HG03571 (cell line): Measurements from ENCODE around the gene TIAM2.
"Not testable (repeated sequence)": the region's sequence is repeated elsewhere in the genome, so short reads cannot be mapped to it uniquely, and the experiment has no call there.

ENCODE experiments used
- ATAC-seq: cut with Tn5 transposase; IDR thresholded peaks from one replicate; pipeline ENCODE4 v1.9.1; 2021; ENCODE audit not compliant: unreplicated experiment

The TIAM2 gene

DNA sequence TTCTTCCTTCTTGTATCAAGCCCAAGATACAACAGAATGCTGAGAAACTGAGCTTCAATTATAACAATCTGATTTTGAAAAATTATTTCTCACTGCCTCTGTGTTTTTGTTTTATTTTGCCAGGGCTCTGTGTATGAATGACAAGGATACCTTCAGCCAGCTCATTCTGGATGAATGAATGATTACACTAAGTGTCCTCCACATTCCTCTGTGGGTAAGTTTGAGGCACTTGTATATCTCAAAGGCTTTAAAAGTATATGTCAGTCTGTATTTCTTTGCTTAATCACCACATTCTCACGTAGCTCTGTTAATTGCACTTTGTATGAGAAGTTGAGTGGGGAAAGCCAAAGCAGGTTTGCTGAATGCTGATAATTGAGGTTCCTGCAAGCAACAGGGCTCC, 95.1 kb downstream of the TIAM2 start:
- ATAC-seq = no peak

DNA sequence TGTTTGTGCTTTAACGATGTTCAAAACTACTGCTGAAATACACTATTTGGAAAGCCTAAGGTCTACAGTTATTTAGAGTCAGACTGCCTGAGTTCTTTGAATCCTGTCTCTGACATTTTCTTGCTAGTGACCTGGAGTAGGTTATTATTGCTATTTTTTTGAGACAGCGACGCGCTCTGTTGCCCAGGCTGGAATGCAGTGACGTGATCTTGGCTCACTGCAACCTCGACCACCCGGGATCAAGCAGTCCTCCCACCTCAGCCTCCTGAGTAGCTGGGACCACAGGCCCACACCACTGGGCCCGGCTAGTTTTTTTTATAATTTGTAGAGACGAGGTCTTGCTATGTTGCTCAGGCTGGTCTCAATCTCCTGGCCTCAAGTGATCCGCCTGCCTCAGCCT, 96.6 kb downstream of the TIAM2 start:
- ATAC-seq = no peak

DNA sequence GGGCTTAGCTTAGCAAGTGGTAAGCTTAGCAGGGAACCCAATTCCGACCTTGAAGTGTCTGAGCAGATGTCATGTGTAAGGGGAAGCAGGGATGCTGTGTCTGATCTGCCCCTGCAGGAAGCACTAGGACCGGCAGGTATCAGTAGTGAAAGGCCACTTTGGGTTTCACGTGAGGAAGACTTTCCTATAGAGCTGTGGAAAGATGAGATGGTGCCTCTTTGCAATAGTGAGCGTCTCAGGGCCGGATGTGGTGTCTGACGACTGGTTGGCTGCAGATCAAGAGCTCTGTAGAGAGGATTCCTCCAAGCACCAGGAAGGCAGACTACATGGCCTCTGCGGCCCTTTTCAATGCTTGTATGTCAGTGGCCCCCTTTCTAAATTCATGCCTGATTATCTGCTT, 98.3 kb downstream of the TIAM2 start:
- no peak for ATAC-seq

DNA sequence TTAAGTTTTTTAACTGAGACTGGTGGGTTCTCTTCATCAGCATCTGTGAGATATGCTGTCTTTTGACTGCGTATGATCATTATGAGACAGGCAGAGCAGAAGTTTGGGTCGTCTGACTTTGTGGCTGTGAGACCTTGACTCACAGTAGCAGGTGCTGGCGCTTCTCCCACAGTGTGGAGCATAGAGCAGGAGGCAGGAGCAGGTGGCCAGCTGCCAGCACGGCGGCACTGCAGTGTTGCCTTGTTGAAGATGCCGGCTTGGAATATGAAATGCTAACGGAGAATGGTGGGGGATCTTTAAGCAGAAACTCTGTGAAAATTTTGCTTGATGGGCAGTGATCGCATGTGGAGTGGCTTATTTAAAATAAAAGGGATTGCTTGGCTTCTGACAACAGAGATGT, 105.0 kb downstream of the TIAM2 start:
- no peak for ATAC-seq

DNA sequence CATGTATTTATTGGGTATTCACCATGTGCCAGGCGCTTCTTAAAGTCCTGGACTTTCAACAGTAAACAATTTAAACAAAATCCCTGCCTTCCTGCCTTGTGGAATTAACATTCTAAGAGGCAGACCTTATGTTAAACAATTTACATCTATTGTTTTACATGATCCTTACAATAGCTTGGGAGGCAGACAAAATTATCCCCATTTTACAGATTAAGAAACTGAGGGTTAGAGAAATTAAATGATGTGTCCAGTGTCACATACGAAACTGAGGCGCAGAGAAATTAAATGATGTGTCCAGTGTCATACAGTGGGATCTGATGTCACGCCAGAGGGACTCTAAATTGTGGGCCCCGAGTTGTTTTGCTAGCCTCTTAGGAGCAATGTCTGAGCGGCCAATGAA, 105.5 kb downstream of the TIAM2 start:
- no peak for ATAC-seq

DNA sequence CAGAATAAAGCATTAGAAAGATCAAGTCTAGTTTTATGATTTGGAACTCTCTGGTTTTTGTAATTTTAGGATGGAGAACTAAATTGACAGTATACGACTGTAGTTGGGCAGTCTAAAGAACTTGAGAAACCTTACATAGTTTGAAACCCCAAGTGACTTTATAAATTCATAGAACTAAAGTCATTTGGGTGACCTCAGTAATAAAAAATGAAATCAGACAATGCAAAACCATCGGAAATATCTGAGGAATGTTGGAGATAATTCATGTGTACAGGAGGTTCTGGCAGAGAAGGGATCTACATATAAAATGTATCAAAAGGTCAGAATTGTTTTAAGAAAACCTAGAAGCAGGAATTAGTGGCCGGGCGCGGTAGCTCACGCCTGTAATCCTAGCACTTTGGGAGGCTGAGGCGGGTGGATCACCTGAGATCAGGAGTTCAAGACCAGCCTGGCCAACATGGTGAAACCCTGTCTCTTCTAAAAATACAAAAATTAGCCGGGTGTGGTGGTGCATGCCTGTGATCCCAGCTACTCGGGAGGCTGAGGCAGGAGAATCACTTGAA, 108.0 kb downstream of the TIAM2 start:
- ATAC-seq = not testable (repeated sequence)

DNA sequence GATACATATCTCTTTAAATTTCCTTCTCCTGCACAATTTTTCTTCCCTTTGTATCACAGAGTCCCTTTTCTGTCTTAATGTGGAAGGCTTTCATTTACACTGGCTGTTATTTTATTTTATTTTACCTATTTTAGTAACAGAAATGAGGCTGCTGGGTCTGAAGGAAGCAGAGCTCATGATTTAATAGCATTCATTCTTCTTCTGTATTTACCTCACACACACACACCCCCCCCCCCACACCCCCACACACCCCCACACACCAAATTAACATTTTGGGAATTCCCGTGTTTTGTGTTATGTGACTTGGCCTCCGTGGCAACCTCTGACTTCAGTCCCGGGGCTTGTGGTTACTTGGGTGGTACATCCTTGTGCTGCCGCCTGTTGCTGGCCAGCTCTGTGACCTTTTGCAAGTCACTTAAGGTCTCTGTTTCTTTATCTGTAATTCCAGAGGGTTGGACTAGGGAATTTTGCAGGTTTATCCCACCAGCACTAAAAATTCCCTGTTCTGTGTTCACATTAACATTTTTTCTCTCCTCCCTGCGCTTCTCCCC, 108.8 kb downstream of the TIAM2 start:
- ATAC-seq = no peak

DNA sequence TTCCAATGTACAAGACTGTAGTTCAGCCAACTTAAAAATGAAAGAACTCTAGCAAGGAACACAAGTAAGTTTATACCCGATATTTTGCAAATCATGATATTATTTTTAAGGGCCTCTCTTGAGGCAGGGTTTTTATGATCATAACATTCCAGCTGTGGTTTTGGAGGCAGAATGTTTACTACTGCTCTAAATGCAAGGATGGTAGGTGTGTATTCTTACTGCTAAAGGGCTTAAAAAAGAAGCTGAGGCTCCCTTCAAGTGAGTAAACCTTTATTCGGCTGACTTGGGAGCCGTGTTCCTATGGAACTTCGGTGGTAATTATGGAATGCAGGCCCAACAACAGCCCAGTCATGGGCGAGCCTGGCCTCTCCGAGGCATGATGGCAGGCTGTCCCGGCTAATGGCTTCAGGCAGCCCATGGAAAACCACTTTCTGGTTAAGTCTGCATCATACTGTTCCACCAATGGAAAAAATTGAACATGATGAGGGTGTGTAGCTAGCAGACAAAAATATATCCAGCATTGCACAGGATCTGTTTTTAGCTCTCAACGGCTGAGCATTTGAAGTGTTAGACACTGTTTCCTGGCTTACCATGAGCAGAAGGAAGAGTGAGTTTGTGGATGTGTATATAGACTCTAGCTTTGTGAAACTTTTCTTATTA, 111.5 kb downstream of the TIAM2 start:
- ATAC-seq = no peak

DNA sequence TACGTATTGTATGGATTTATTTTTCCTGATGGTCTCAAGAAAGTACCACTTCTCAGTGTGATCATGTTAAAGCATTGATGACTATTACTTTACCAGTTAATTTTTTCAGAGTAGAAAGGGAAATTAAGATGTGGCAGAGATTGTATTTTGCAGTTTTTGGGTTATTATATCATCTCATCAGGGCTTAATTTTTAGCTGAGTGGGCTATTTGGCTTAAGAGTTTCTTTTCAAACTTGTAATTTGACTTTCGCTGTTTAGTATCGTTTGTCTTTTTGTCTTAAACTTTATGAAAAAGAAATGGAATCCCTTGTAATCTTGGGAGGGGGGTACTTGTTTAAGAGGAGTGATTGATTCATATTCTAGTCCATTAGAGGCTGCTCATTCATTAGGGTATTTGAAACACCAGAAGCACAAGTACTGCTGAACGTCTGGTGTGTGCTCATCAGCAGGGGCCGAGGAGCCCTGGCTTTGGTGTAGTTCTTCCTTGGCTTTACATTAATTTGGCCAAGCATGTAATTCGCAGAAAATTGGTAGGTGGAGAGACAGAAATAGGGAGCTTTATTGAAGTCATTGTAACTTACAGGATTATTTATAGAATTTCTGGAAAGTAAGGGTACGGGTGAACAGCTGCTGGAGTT, 112.4 kb downstream of the TIAM2 start:
- no peak for ATAC-seq

DNA sequence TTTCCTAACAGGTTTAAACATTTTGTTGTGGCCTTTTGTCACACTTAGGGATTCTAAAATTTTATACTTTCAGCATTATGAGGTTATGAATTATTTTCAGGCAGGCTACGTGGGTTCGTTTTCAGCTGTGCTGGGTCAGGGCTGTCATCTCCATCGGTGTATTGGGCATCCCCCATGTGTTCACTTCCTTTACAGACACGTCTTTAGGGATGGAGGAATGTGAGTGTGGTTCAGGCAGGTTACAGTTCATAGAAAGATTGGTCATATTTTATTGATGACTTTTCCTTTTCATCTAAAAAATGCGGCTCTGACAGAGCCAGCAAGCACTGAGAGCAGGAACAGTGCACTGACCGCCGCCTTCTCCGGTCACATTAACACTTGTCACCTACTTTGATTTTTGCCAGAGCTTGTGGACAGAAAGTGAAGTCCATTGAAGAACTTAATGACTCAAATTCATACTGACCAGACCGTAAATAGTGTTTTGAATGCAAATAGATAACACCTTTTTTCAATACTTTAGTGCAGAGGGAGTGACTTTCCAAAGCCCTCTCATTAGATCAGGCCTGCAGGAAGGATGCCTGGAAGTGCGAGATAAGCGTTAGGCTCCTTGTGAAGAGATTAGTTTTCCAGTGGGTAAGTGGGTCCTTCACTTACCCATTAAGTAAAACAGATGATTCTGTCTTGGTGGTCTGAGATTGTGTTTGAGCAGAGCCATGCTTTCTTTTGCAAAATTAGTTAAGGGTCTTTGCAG, 113.1 kb downstream of the TIAM2 start:
- no peak for ATAC-seq

DNA sequence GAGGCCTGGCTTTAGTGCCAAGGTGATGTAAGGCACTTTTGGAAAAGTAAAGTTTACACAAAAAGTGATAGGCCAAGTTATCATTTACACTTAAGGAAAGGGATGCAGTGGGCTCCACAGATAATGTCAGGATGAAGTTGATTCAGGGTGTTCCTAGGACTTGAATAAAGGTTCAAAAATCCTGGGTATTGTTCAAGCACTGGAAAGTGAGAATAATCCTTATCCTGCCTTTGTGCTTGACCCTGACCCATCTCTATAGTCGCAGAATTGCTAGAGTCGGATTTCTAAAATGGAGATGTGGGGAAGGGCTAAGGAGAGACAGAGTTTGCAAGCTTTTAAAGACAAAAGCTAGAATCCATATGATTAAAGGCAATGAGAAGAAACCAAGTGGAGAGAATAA, 115.6 kb downstream of the TIAM2 start:
- ATAC-seq = no peak

DNA sequence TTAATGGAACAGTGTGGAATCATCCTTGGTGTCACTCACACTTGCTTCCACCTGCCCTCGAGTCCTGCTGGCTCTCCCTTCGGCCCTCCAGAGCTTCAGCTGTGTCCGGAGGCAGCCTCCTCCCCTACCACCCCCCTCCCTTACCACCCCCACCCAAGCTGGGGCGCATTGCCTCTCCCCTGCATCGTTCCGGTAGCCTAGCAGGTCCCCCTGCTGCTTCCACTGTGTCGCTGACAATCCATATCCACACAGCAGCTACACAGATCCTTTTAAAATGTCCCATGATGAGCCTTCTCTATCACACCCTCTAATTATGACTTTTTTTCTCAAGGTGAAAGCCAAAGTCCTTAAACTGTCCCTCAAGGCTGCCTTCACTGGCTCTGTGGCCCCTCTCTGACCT, 117.6 kb downstream of the TIAM2 start:
- ATAC-seq = no peak

DNA sequence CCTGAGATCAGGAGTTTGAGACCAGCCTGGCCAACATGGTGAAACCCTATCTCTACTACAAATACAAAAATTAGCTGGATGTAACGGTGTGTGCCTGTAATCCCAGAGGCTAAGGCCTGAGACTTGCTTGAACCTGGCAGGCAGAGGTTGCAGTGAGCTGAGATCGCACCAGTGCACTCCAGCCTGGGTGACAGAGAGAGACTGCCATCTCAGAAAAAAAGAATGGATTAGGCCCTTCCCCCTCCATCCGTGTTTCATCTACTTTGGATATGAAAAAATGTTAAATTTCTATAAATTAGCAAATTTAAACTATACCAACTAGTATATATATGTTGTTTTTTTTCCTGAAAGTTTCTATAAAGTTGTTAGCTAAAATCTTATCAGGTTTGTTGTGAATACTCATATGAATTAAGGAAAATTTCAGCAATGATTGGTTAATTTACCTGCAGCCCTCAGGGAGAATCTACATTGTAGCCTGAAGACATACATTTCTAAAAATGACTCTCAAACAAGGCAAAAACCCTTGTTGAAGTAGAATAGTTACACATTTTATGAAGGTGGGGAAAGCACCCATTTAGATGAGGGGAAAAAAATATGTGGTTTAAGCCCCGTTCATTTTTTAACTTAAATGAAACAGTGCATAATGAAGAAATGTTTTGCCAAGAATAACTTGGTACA, 120.9 kb downstream of the TIAM2 start:
- ATAC-seq = no peak

DNA sequence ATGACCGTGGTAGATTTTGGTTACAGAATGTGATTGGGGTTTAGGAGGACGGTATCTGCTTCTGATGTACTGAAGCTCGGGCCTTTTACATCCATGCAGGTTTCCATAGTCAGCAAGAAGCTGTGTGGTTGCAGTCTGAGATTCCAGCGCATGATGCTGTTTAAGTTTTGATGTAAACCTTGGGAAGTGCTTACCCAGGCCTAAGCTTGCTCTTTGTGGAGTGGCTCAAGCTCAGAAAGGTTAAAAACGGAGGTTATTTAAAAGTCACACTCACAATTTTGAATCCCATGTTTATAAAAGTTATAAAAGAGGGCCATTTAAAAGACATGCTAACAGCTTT, 121.4 kb downstream of the TIAM2 start:
- no peak for ATAC-seq

DNA sequence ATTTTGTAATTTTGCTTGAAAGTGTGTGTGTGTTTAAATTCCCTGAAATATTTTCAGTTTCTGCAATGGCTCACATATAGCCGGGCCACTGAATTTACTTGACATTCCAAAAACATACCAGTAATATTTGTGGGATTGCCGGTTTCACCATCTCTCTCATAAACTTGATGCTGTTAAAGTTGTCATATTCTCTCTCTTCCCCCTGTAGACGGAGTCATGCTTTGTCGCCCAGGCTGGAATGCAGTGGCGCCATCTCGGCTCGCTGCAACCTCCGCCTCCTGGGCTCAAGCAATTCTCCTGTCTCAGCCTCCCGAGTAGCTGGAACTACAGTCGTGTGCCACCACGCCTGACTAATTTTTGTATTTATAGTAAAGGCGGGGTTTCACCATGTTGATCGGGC, 122.1 kb downstream of the TIAM2 start:
- no peak for ATAC-seq

DNA sequence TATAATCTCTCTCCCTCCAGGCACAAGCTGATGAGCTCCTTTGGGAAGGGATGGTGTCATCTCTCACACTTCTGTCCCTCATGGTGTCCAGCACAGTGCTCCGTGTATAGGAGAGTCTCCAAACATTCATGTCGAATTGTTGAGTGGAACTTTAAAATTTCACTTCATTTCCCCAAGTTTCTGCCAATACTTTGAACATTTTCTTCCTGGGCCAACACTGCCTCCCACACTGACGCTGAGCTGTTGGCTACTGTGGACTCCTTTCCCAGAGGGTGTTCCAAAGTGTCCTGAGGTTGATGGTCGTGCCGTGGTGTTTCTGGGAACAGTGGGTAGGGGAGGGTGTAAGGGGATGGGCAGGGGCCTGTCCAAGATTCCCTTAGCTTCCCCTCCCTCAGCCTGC, 122.7 kb downstream of the TIAM2 start:
- ATAC-seq = no peak

DNA sequence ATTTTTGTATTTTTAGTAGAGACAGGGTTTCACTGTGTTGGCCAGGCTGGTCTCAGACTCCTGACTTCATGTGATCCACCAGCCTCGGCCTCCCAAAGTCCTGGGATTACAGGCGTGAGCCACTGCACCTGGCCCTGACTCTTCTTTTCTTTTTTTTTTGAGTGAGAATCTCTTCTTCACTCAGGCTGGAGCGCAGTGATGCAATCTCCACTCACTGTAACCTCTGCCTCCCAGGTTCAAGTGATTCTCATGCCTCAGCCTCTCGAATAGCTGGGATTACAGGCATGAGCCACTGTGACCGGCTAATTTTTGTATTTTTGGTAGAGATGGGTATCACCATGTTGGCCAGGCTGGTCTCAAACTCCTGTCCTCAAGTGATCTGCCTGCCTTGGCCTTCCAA, 124.1 kb downstream of the TIAM2 start:
- not testable (repeated sequence) for ATAC-seq

DNA sequence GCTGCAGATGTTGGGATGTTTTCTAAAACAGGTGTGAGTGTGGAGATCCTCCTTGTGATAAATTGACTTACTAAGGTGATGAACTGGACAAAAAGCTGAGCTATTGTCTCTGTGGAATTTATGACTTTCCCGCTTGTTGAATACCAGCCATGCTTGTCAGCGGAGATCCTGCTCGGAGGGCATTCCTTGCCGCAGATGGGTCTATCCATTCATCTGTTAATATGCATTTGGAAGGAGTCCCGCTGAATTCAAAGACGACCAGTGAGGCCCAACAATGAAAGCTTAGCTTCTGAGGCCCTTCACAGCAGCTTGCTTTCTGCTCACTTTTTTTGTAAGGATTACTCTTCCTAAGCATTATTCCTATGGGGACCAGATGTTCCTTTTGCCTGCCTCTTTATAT, 124.9 kb downstream of the TIAM2 start:
- ATAC-seq = no peak

DNA sequence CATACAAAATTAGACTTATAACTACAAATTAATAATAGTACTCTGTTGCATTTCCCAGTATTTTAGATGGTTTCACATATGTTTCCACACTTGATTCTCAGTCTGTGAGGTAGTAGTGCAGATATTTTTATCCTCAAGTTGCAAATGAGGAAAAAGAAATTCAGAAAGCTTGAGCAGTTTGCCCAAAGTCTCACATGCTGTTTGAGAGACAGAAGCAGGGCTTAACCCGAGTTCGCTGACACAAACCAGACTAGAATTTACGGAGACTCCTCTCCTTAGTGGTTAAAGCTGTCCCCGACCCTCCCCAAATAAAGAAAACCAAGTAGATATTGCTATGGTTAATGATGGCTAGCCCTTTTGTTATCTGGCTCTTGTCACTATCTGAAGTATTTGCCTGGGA, 126.2 kb downstream of the TIAM2 start:
- ATAC-seq = no peak

DNA sequence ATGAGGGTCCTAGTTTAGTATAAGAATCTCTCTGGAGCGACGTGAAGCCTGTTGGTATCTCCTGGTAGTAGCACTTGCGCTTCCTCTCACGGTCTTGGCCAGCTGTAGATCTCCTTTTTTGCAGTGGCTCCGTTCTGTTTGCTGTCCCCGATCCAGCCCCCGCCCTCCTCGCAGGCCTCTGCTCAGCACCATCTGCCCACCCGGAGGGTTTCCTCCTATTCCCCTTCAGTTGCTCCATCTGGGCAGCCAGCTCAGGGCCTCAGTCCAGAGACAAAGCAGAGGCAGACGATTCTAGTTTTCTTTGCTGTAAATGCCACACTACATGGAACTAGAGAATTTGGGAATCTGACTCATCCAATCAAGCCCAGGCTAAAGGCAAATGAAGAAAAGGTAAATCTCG, 126.6 kb downstream of the TIAM2 start:
- ATAC-seq = no peak

DNA sequence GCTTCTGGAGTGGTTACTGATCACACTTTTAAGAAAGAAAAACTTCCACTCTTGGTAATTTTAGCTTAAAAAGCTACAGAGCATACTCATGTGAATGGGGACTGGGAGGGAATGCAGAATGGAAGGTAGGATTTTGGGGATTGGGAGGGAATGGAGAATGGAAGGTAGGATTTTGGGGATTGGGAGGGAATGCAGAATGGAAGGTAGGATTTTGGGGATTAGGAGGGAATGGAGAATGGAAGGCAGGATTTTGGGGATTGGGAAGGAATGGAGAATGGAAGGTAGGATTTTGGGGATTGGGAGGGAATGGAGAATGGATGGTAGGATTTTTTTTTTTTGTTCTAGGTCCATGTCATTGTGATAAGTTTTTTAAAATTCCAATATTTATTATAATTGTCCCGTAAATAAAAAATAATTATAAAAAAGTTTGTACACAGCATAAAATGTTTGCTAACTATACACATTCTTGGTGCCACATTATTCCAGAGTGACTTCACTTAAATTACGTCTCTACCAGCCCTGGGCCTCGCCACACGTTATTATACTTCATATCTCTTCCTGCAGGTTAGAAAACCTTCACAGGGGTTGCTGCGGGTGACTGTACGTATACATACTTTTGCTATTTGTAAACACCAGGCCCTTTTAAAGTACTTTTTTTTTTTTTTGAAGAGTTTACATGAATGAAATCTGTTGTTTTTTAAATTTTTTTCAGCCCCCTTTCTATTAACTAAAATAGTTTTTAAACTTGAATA, 127.3 kb downstream of the TIAM2 start:
- no peak for ATAC-seq
